ENCODE measurements around the gene SRSF10. TPM values are rescaled to one million over a fixed set of nuclear protein-coding genes. Genes with fewer than 3 reads are reported as not detected.
A peak's percentile ranks its signal among the peaks of the same experiment; 100 is the strongest.

The SRSF10 gene
- total and polyA plus RNA-seq, 9 of the 15 experiments (the other 6 are each of a cell fraction or from before 2014, with no cell fraction given), result 154 to 264 (median 205) TPM

- TF ChIP-seq FOXA3 (CRISPR knock-in tag; conservative IDR thresholded peaks at IDR 0.05 in 1 of 2, IDR thresholded peaks at IDR 0.05 in 1 of 2) (0 out of 4 replicates have a peak, but pooled peaks of 1 of the 2 experiments have one; percentile 76), FOXJ3 (CRISPR knock-in tag; IDR thresholded peaks at IDR 0.05) (no peak), UBTF (IDR thresholded peaks at IDR 0.05; ENCODE audit: borderline replicate concordance in 1 of 2, low read depth in 2 of 2, low read length in 2 of 2) (peak; percentile 82 to 92; a peak in 2 of 4 replicates), RBM14 (IDR thresholded peaks at IDR 0.05; ENCODE audit: borderline replicate concordance, insufficient read depth, low read depth, low read length) (no peak), JUND (IDR thresholded peaks at IDR 0.05; ENCODE audit: borderline replicate concordance, low read depth, low read length) (peak; percentile 53; the same call in 1 of the 2 replicates), JUND (tag; IDR thresholded peaks at IDR 0.05; ENCODE audit: borderline replicate concordance, low read depth, low read length) (no peak; the same call in 2 of the 3 replicates), POLR2AphosphoS2 (IDR thresholded peaks at IDR 0.05; ENCODE audit: low read length) (peak; percentile 30; the same call in 1 of the 2 replicates), POU5F1 (IDR thresholded peaks at IDR 0.05; ENCODE audit: borderline replicate concordance, low read depth, low read length, partially characterized antibody) (no peak), ZNF282 (CRISPR knock-in tag; IDR thresholded peaks at IDR 0.05) (no peak), ZNF384 (IDR thresholded peaks at IDR 0.05; ENCODE audit: low read depth, low read length) (peak; percentile 55; the same call in 1 of the 2 replicates), GABPB1 (CRISPR knock-in tag; IDR thresholded peaks at IDR 0.05) (peak; percentile 89), SP1 (CRISPR knock-in tag; IDR thresholded peaks at IDR 0.05) (no peak), ZNF12 (CRISPR knock-in tag; IDR thresholded peaks at IDR 0.05) (peak; percentile 18; the same call in 1 of the 2 replicates), ZNF140 (CRISPR knock-in tag; IDR thresholded peaks at IDR 0.05) (no peak), FOXP1 (CRISPR knock-in tag; IDR thresholded peaks at IDR 0.05) (no peak; the same call in 1 of the 2 replicates), ZNF407 (IDR thresholded peaks at IDR 0.05; ENCODE audit: low read depth) (no peak), MAFG (tag; conservative IDR thresholded peaks at IDR 0.05) (no peak), TCF3 (CRISPR knock-in tag; IDR thresholded peaks at IDR 0.05) (no peak)
Measured at GRCh38 chr1:23958810-23959460, 21.2 kb downstream of the SRSF10 start (continued).

Measured in K562 (cell line).